Breast epithelium (tissue), 4 donors: ENCODE results near the gene TOR1A. TPM values are rescaled to one million over a fixed set of nuclear protein-coding genes. Genes with fewer than 3 reads are reported as not detected.
"Not testable (repeated sequence)": the region's sequence is repeated elsewhere in the genome, so short reads cannot be mapped to it uniquely, and the experiment has no call there.

Source experiments
- DNase-seq, 2 donors: peaks; one replicate each; pipeline ENCODE4 v3.0.0-alpha.2; 2019; ENCODE audit warnings: low spot score in 2 of 2
- H3K27ac ChIP-seq, 2 donors: fragments of 200-600 bp; sonication (generic) in 1 of 2; one replicate each; pipeline ENCODE4 v1.5.1; 2016 to 2019; ENCODE audit warnings: mild to moderate bottlenecking in 1 of 2
- H3K27me3 ChIP-seq, 2 donors: fragments of 200-600 bp; sonication (generic) in 1 of 2; one replicate each; pipeline versions ENCODE4 v1.5.1 to v1.6.0; 2017 to 2019; ENCODE audit warnings: control low read depth in 1 of 2, mild to moderate bottlenecking in 1 of 2
- H3K36me3 ChIP-seq: fragments of 200-600 bp; one replicate; pipeline ENCODE4 v1.5.1; 2019
- H3K4me1 ChIP-seq, 2 donors: fragments of 200-600 bp; sonication (generic); one replicate each; pipeline ENCODE4 v1.5.1; 2016 to 2019; ENCODE audit warnings: control low read depth in 1 of 2
- H3K4me3 ChIP-seq, 3 donors: fragments of 200-600 bp; sonication (generic); 1 replicate in 2 of 3; 2 replicates in 1 of 3; pipeline ENCODE4 v1.5.1; 2016 to 2019; ENCODE audit warnings: mild to moderate bottlenecking in 3 of 3, moderate library complexity in 2 of 3
- H3K9me3 ChIP-seq, 2 donors: fragments of 200-600 bp; sonication (generic) in 1 of 2; one replicate each; pipeline ENCODE4 v1.5.1; 2016 to 2019; ENCODE audit warnings: control low read depth in 1 of 2
- CTCF ChIP-seq, 3 donors: fragments of 450-650 bp; IDR thresholded peaks; one replicate each; pipeline ENCODE4 v1.5.1; 2016 to 2017; ENCODE audit warnings: antibody characterized with exemption in 3 of 3, mild to moderate bottlenecking in 3 of 3, moderate library complexity in 3 of 3
- POLR2A ChIP-seq: fragments of 450-650 bp; IDR thresholded peaks from one replicate; pipeline ENCODE4 v1.6.1; 2016; ENCODE audit warnings: antibody characterized with exemption, mild to moderate bottlenecking, moderate library complexity
- POLR2AphosphoS5 ChIP-seq, 3 donors: sonication (generic); formaldehyde crosslinking; IDR thresholded peaks; one replicate each; pipeline ENCODE4 v1.6.1; 2017; ENCODE audit warnings: antibody characterized with exemption in 3 of 3
- intact Hi-C: fragments of 100-400 bp; cut with DNase I; formaldehyde crosslinking; loops from one replicate; pipeline ENCODE4 v1.15.1; 2023; ENCODE audit warnings: low total_unique reads
- total RNA-seq, 3 donors: library from RNA; depleted of rRNA; stranded (reverse); fragments of >200 nt; gene quantifications; one replicate each; pipeline ENCODE4 v1.1.0, GENCODE V29; 2016

Gene TOR1A
- total RNA-seq, 3 donors from 2014 or later, result 54.4 to 60.7 (median 57.8) TPM

GRCh38 chr9:129802833-129803675 is 20.9 kb downstream of the TOR1A start, which contains the start of gene TOR1B:
TOR1B (plus strand) TSS chr9:129803184; CDS start chr9:129803213, 29 bp downstream.
- intact Hi-C loops, result no loop called here
- no peaks in the 10 kb centered on the region for H3K36me3 ChIP-seq
- peak; percentile 92 to 94 for DNase-seq
- no peaks in the 10 kb centered on the region for H3K27me3 ChIP-seq
- H3K9me3 ChIP-seq, result no peaks in the 10 kb centered on the region
- peaks cover 0 to 4% of the 10 kb centered on the region in 2 donors for H3K4me1 ChIP-seq
- peak within 1 kb of the TSS; percentile 90 to 95 (median 92) for H3K4me3 ChIP-seq
- TF ChIP-seq CTCF (IDR thresholded peaks at IDR 0.05), result no peak
- TF ChIP-seq POLR2AphosphoS5 (IDR thresholded peaks at IDR 0.05), result peak; percentile 75 to 83 (median 81)
- peak; percentile 31 for TF ChIP-seq POLR2A
- H3K27ac ChIP-seq, result peak within 1 kb of the TSS; percentile 87

DNA sequence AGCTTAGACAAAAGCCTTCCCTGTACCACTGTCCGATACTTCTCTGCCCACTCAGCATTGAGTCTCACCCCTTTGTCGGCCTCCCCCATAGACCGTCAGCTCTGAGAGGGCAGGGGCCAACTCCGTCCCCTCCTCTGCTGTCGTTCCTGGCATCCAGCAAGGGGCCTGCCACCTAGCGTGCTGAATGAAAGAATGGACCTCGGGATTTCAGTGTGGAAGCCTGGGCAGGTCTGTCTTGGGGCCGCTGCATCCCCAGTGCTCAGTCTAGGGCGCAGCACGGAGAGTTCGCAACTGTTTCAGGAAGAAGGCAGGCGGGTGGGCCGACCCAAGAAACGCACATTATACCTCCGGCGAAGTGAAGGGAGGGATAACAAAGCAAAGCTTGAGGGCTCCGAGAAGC is 22.4 kb downstream of the TOR1A start:
- Histone ChIP-seq H3K9me3 (no peaks in the 10 kb centered on the region), H3K27me3 (no peaks in the 10 kb centered on the region), H3K27ac (no peak overlapping the region), H3K4me3 (no peak overlapping the region), H3K36me3 (no peaks in the 10 kb centered on the region), H3K4me1 (peaks cover 0 to 4% of the 10 kb centered on the region in 2 donors)
- intact Hi-C loops, result no loop called here
- TF ChIP-seq CTCF (IDR thresholded peaks at IDR 0.05), result no peak
- TF ChIP-seq POLR2A, result no peak
- no peak for TF ChIP-seq POLR2AphosphoS5 (IDR thresholded peaks at IDR 0.05)
- no peak for DNase-seq

- peaks cover 0 to 2% of the 10 kb centered on the region in 2 donors for H3K4me1 ChIP-seq
- TF ChIP-seq POLR2A, result no peak
- no peak for TF ChIP-seq CTCF (IDR thresholded peaks at IDR 0.05)
- no peak for TF ChIP-seq POLR2AphosphoS5 (IDR thresholded peaks at IDR 0.05)
- H3K9me3 ChIP-seq, result no peaks in the 10 kb centered on the region
- H3K27ac ChIP-seq, result no peak overlapping the region
- no peak for DNase-seq
- intact Hi-C loops, result no loop called here
- H3K36me3 ChIP-seq, result no peaks in the 10 kb centered on the region
- H3K4me3 ChIP-seq, result no peak overlapping the region
- no peaks in the 10 kb centered on the region for H3K27me3 ChIP-seq
Measured at GRCh38 chr9:129798973-129799372, 25.0 kb downstream of the TOR1A start.

GRCh38 chr9:129796029-129796428 is 27.9 kb downstream of the TOR1A start:
- intact Hi-C loops, H3K27me3 ChIP-seq, H3K36me3 ChIP-seq, H3K4me3 ChIP-seq, H3K4me1 ChIP-seq, H3K27ac ChIP-seq, H3K9me3 ChIP-seq, DNase-seq: not testable (repeated sequence)

GRCh38 chr9:129794549-129794948 is 29.4 kb downstream of the TOR1A start:
- H3K4me3 ChIP-seq, result no peak overlapping the region
- intact Hi-C loops, result no loop called here
- no peaks in the 10 kb centered on the region for H3K4me1 ChIP-seq
- H3K27me3 ChIP-seq, result no peaks in the 10 kb centered on the region
- no peak overlapping the region for H3K27ac ChIP-seq
- H3K36me3 ChIP-seq, result no peaks in the 10 kb centered on the region
- no peak for DNase-seq
- TF ChIP-seq CTCF (IDR thresholded peaks at IDR 0.05), result no peak
- TF ChIP-seq POLR2AphosphoS5 (IDR thresholded peaks at IDR 0.05), result no peak
- TF ChIP-seq POLR2A, result no peak
- no peaks in the 10 kb centered on the region for H3K9me3 ChIP-seq
